ENCODE results near the gene KIF3A. TPM values are rescaled to one million over a fixed set of nuclear protein-coding genes. Genes with fewer than 3 reads are reported as not detected.
"Not testable (repeated sequence)": the region's sequence is repeated elsewhere in the genome, so short reads cannot be mapped to it uniquely, and the experiment has no call there.

The KIF3A gene
- total and polyA plus RNA-seq, 9 donors: 4.2 to 13.0 (median 9.2) TPM

- no peak for TF ChIP-seq POLR2A (IDR thresholded peaks at IDR 0.05)
- no peak for TF ChIP-seq EP300 (IDR thresholded peaks at IDR 0.05)
- no peak for TF ChIP-seq CTCF (IDR thresholded peaks at IDR 0.05)
- Histone ChIP-seq H3K27me3 (no peaks in the 10 kb centered on the region), H3K27ac (no peak overlapping the region), H3K36me3 (no peaks in the 10 kb centered on the region), H3K4me3 (no peak overlapping the region), H3K9me3 (no peaks in the 10 kb centered on the region), H3K4me1 (ENCODE audit: insufficient read depth) (no peaks in the 10 kb centered on the region)
- no peak for DNase-seq
- intact Hi-C loops (cut with DNase I): no loop called here
- 96 to 98% (median 97%) methylated on average over 1 of the region's 1 CpG for WGBS, 3 donors
Observed at GRCh38 chr5:132704875-132705274, 32.5 kb downstream of the KIF3A start.

DNA sequence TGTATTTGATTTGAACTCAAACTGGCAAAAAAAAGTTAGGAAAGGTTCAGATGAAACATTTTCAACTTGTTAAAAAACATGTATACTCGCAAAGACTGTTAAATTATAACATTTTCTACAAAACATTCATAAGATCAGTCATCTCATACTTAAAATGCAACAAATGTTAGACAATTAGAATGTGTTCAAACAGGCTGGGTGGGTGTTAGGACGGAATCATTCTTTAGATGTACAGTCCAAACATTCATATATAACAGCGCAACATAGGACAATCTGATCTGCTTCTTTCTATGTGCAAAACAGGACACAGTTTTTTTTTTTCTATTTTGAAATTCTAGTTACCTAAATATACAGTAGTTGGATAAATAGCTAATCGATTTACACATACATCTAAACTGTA, 41.4 kb downstream of the KIF3A start:
- Histone ChIP-seq H3K4me3 (no peak overlapping the region), H3K27ac (no peak overlapping the region), H3K9me3 (no peaks in the 10 kb centered on the region), H3K4me1 (ENCODE audit: insufficient read depth) (no peaks in the 10 kb centered on the region), H3K36me3 (no peaks in the 10 kb centered on the region), H3K27me3 (no peaks in the 10 kb centered on the region)
- WGBS, 3 donors: 93 to 97% (median 94%) methylated on average over 4 of the region's 4 CpGs
- intact Hi-C loops (cut with DNase I): no loop called here
- no peak for TF ChIP-seq CTCF (IDR thresholded peaks at IDR 0.05)
- no peak for TF ChIP-seq EP300 (IDR thresholded peaks at IDR 0.05)
- no peak for TF ChIP-seq POLR2A (IDR thresholded peaks at IDR 0.05)
- DNase-seq: no peak

- intact Hi-C loops (cut with DNase I): no loop called here
- Histone ChIP-seq H3K27me3 (no peaks in the 10 kb centered on the region), H3K4me1 (ENCODE audit: insufficient read depth) (no peaks in the 10 kb centered on the region), H3K36me3 (no peaks in the 10 kb centered on the region), H3K4me3 (no peak overlapping the region), H3K9me3 (no peaks in the 10 kb centered on the region), H3K27ac (no peak overlapping the region)
- no peak for DNase-seq
- TF ChIP-seq EP300 (IDR thresholded peaks at IDR 0.05): no peak
- no peak for TF ChIP-seq POLR2A (IDR thresholded peaks at IDR 0.05)
Observed at GRCh38 chr5:132692632-132692967, 44.7 kb downstream of the KIF3A start.

DNA sequence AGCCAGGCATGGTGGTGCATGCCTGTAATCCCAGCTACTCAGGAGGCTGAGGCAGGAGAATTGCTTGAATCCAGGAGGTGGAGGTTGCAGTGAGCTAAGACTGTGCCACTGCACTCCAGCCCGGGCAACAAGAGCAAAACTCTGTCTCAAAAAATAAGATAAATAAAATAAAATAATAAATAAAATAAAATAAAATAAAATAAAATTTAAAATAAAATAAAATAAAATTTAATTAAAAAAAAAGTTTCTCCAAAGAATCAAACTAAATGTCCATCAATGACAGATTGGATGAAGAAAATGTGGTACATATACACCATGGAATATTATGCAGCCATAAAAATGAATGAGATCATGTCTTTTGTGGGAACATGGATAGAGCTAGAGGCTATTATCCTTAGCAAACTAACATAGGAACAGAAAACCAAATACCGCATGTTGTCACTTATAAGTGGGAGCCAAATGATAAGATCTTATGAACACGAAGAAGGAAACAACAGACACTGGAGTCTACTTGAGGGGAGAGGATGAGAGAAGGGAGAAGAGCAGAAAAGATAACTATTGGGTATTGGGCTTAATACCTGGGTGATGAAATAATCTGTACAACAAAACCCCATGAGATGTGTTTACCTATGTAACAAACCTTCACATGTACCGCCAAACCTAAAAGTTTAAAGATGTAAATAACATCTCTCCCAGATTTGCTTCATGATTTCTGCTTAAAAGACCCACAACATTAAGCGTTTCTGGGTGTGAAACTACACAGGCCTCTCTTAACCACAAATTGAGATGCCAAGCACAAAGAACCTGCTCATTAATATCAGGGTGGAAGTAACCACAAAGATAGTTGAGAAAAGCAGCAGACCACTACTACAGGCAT, 45.4 kb downstream of the KIF3A start:
- DNase-seq; H3K27me3 ChIP-seq; H3K36me3 ChIP-seq; H3K4me1 ChIP-seq (ENCODE audit: insufficient read depth); H3K4me3 ChIP-seq; H3K27ac ChIP-seq; H3K9me3 ChIP-seq; intact Hi-C loops (cut with DNase I): not testable (repeated sequence)
- WGBS, 3 donors: 76 to 97% (median 77%) methylated on average over 5 of the region's 5 CpGs

- 95 to 99% (median 96%) methylated on average over 3 of the region's 3 CpGs for WGBS, 3 donors
Observed at GRCh38 chr5:132690156-132690555, 47.2 kb downstream of the KIF3A start.

More at GRCh38 chr5:132690156-132690555, 47.2 kb downstream of the KIF3A start:
- H3K36me3 ChIP-seq: no peaks in the 10 kb centered on the region
- DNase-seq: no peak
- H3K27ac ChIP-seq: no peak overlapping the region
- intact Hi-C loops (cut with DNase I): no loop called here
- no peaks in the 10 kb centered on the region for H3K9me3 ChIP-seq
- no peak for TF ChIP-seq EP300 (IDR thresholded peaks at IDR 0.05)
- TF ChIP-seq CTCF (IDR thresholded peaks at IDR 0.05): no peak
- no peak for TF ChIP-seq POLR2A (IDR thresholded peaks at IDR 0.05)
- H3K27me3 ChIP-seq: no peaks in the 10 kb centered on the region
- no peak overlapping the region for H3K4me3 ChIP-seq
- H3K4me1 ChIP-seq (ENCODE audit: insufficient read depth): no peaks in the 10 kb centered on the region

All from ovary (tissue), 9 donors.